CD4-positive, alpha-beta T cell treated with Interleukin-17A for 1 hour (primary cell): ENCODE measurements around the gene SGF29.
"Not testable (repeated sequence)": the region's sequence is repeated elsewhere in the genome, so short reads cannot be mapped to it uniquely, and the experiment has no call there.

Source experiments
- DNase-seq: peaks from one replicate; pipeline ENCODE4 v3.0.0-alpha.2; 2020

Gene SGF29

GRCh38 chr16:28569021-28569420 is 15.3 kb downstream of the SGF29 start:
- no peak for DNase-seq

GRCh38 chr16:28569968-28570752 is 16.4 kb downstream of the SGF29 start:
- DNase-seq = no peak

- DNase-seq = no peak
Measured at GRCh38 chr16:28572696-28573510, 19.2 kb downstream of the SGF29 start.

GRCh38 chr16:28573738-28574718 is 20.3 kb downstream of the SGF29 start:
- DNase-seq = no peak

- no peak for DNase-seq
Measured at GRCh38 chr16:28574925-28575324, 21.2 kb downstream of the SGF29 start.

- no peak for DNase-seq
Measured at GRCh38 chr16:28575446-28576109, 21.9 kb downstream of the SGF29 start.

- no peak for DNase-seq
Measured at GRCh38 chr16:28580726-28581315, 27.1 kb downstream of the SGF29 start.

- no peak for DNase-seq
Measured at GRCh38 chr16:28585674-28586073, 32.0 kb downstream of the SGF29 start.

- no peak for DNase-seq
Measured at GRCh38 chr16:28586466-28586865, 32.7 kb downstream of the SGF29 start.

- no peak for DNase-seq
Measured at GRCh38 chr16:28587386-28587785, 33.7 kb downstream of the SGF29 start.

- no peak for DNase-seq
Measured at GRCh38 chr16:28589069-28589468, 35.3 kb downstream of the SGF29 start.

GRCh38 chr16:28589930-28590329 is 36.2 kb downstream of the SGF29 start:
- DNase-seq = no peak

GRCh38 chr16:28590384-28591340 is 36.9 kb downstream of the SGF29 start:
- DNase-seq = no peak

GRCh38 chr16:28591355-28591754 is 37.6 kb downstream of the SGF29 start:
- DNase-seq = no peak

GRCh38 chr16:28592511-28592910 is 38.8 kb downstream of the SGF29 start:
- DNase-seq = no peak

- DNase-seq = no peak
Measured at GRCh38 chr16:28592979-28593553, 39.3 kb downstream of the SGF29 start.

GRCh38 chr16:28595451-28595850 is 41.7 kb downstream of the SGF29 start:
- DNase-seq = not testable (repeated sequence)

GRCh38 chr16:28596115-28596630 is 42.5 kb downstream of the SGF29 start:
- DNase-seq = no peak

- no peak for DNase-seq
Measured at GRCh38 chr16:28596840-28597691, 43.3 kb downstream of the SGF29 start, which contains the start of gene SULT1A2. Gene SULT1A2, minus strand, starts transcription at chr16:28597050. Its CDS starts 1,120 bp downstream, at chr16:28595930.
